Mucosa of gallbladder (tissue), 1 donor: ENCODE measurements around the gene SCARB1. TPM values are rescaled to one million over a fixed set of nuclear protein-coding genes. Genes with fewer than 3 reads are reported as not detected.
"Not testable (repeated sequence)": the region's sequence is repeated elsewhere in the genome, so short reads cannot be mapped to it uniquely, and the experiment has no call there.

ENCODE experiments used
- DNase-seq: peaks from one replicate; pipeline ENCODE4 v3.0.0-alpha.2; 2020; ENCODE audit warnings: low spot score
- total RNA-seq: library from RNA; stranded (reverse); gene quantifications from one replicate; pipeline ENCODE4 v1.2.1, GENCODE V29; 2021
- donor health status: DM: no; HTN: no; CAD: no.

The SCARB1 gene
- total RNA-seq, 1 donor from 2014 or later, result 102 TPM

DNA sequence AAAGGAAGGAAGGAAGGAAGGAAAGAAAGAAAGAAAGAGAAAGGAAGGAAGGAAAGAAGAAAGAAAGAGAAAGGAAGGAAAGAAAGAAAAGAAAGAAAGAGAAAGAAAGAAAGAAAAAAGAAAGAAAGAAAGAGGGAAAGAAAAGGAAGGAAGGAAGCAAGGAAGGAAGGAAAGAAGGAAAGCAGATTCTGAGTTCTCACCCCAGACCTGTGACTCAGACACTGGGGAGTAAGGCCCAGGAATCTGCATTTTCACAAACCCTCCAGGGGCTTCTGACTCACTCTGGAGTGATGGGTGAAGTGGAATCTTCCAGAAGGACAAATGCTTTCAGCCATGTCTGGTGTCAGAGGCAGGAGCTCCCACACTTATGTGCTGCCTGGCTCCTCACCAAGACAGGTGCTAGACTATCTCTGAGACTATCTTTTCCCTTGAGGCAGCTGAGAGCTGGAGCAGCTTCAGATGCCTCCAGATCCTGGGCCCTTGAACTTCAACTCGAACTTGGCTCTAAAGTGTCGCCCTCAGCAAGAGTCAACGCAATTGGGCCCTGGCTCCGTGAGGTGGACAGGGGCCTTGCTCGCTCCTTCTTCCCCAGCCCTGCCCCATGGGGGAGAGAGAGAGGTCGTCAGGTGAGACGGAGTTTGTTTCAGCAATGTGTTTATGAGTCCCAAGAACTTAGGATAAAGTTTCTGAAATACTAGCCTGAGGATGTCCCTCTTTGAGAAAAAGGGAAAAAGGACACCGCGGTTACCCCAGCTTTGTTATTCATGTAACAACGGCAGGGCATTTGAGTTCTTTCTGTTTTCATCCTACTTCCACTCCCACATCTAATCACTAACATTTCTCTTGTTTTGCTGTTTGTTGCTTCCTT is 19.8 kb upstream of the SCARB1 start:
- DNase-seq, result no peak

DNA sequence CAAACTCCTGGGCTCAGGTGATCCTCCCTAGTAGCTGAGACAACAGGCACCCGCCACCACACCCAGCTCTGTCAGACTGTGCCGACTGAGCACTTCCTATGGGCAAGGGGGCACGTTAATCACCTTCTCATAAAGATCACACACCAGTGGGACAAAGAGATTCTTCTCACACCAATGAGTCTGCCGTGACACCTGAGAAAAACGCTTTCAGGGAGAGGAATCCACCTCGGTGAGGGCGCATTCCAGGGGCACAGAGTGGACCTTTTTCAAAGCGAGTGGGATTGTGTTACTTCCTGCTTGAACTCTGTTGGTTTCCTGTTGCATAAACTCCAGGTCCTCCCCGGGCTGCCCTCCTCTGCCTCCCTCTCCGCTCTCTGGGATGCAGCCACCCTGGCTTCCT is 17.5 kb upstream of the SCARB1 start:
- DNase-seq, result no peak

- DNase-seq, result not testable (repeated sequence)
Measured at GRCh38 chr12:124880335-124880734, 16.7 kb upstream of the SCARB1 start.

DNA sequence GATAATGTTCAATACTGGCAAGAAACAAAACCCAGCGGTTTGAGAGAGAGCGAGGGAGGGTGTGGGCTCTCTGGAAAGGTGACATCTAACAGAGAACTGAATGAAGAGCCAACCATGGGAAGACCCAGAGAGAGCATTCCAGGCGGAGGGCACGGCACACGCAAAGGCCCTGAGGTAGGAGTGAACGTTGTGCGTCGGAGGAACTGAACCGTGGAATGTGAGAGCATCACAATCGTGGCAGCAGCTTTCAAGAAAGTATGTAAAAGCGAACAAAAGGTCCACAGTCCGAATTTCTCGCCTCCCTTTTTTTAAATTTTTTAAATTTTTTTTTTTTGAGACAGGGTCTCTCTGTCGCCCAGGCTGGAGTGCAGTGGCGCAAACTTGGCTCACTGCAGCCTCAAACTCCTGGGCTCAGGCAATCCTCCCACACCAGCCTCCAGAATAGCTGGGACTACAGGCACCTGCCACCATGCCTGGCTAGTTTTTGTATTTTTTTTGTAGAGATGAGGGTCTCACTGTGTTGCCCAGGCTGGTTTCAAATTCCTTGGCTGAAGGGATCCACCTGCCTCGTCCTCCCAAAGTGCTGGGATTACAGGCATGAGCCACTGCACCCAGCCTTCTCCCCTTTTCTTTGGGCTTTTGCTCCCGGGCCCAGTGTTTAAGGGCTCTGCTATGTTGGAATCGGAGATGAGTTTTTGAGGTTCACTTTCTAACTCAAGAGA is 15.3 kb upstream of the SCARB1 start:
- DNase-seq, result no peak

DNA sequence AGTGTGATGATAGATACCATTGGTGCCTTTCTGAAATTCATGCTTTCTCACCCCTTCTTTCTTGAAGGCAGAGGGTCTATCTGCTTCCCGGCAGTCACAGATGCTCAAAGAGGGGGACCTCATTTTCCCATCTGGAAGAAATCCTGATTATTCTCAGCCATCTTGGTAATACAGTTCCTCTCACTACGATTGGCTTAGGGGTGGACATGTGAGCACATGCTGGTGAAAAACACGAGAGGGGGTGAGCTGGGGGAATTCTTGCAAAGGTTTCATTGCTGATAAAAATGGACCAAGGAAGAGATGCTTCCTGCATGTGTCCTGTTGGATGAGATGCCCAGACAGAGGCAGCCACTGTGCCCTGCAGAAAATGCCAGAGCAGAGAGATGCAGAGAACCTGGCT is 13.8 kb upstream of the SCARB1 start:
- no peak for DNase-seq

DNA sequence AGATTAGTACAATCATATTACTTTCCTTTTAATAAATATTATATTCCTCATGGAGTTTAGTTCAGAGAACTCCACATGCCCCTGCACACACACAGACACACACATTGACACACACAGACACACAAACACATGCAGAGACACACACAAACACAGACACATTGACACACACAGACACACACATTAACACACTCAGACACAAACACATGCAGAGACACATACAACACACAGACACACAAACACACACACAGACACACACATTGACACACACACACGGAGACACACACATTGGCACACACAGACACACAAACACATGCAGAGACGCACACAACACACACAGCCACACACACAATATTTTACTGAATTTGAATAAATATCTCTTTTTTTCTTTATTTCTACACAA is 12.5 kb upstream of the SCARB1 start:
- DNase-seq, result no peak

GRCh38 chr12:124875803-124876132 is 12.1 kb upstream of the SCARB1 start:
- no peak for DNase-seq

DNA sequence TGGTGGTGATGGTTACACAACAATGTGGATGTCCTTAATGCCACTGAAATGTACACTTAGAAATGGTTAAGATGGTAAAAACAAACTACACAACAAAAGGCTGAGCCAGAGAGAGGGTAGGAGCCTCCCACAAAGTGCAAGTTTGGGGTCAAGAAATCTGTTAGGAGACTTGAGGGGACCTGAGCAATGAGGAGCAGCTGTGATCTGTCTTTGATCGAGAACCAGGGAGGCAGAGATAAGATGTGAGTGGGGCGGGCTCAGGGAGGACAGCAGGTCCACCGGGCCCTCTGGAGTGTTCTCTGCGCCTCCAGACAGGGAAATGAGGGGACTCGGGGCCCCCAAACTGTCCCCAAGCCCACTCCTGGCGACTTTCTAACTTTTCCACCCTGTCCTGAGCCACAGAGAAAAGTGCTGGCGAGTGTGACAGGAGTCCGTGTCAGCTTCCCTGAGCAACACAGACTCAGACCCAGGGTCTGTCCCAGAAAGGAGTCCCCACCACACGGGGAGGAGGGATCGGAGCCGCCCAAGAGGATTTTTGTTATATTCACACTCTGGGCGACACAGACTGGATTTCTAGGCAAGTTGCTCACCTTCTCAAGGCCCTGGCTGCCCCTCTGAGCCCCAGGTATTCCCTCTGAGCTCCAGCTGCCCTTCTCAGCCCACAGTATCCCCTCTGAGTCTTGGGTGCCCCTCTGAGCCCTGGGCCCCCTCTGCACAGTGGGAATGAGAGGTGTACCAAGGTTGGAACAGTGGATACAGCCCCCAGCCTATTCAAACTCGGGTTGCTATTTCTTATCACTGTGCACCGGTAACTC is 11.5 kb upstream of the SCARB1 start:
- DNase-seq, result no peak

DNA sequence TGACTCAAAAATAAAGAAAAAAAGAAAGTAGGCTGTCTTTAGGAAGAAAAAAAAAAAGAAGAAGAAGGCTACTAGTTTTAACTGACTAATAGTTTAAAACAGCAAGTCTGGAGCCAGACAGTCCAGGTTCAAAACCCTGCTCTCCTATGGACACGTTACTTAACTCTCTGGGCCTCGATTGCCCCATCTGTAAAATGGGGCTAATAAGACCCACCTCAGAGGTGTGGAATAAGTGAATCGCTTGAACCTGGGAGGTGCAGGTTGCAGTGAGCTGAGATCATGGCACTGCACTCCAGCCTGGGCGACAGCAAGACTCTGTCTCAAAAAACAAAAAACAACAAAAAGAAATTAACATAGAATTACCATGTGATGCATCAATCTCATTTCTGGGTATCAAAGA is 10.5 kb upstream of the SCARB1 start:
- DNase-seq, result no peak

DNA sequence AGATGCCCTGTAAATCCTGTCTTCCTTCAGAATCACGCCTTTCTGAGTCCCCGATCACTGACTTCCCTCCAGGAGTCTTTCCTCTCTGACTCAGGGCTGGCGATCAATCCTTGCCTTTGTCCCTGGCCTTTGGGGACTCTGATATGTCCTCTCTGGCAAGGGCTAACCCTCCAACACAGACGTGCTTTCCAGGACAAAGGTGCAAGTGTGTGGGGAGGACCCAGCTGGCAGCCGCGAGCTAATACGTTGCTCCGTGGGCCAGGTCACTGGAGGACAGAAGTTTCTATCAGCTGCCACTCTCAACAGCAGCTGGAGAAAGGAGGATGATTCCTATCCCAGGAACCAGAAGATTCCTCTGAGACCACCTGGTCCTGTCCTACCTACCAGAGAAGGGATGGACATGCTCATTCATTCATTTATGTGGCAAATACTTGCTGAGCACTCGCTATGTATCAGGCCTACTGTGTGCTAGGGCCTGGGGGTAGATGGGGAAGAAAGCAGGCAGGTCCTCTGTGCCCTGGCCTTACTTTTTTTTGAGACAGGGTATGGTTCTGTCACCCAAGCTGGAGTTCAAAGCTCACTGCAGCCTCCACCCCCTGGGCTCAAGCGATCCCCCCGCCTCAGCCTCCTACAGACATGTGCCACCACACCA is 8.5 kb upstream of the SCARB1 start:
- DNase-seq, result peak; percentile 51

DNA sequence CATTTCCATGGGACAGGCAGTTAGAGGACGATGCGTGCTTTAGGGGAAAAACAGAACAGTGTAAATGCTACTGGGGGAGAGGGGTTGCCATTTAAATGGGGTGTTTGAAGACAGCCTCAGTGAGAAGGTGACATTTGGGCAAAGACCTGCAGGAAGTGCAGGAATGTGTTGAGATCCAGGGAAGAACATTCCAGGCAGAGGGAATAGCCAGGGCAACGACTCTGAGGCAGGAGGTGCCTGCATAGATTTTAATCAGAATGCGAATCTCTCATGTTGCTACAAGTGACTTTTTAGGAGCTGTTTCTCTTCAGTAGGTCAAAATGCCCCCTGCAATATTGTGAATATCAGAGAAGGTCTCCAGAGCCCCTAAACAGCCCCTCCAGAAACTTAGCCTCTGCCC is 7.6 kb upstream of the SCARB1 start:
- DNase-seq, result no peak

GRCh38 chr12:124870515-124870914 is 6.9 kb upstream of the SCARB1 start:
- no peak for DNase-seq

DNA sequence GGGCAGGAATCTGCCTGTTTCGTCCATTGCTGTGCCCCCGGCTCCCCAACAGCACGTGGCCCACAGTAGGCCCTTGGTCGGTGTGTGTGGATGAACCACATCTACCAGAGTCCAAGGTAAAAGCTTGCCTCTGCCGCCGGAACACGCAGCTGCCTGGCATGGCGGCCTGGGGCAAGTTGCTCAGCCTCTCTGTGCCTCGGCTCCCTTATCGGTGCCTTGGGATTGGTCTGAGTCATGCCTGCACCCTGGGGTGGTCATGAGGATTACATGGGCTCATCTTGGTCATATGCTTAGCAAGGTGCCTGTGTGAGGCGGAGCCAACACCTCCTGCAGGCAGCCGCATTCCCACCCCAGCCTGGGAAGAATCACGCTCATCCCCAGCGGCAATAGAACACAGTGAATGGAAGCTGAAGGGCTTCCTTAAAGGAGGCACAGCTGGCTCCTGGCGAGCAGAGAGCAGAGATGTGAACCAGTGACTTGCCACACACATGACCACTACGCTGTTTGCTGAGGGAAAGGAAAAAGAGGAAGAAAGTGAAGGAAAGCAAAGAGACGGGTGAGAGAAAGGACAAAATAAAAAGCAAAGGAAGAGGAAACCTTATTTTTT is 5.5 kb upstream of the SCARB1 start:
- DNase-seq, result no peak

DNA sequence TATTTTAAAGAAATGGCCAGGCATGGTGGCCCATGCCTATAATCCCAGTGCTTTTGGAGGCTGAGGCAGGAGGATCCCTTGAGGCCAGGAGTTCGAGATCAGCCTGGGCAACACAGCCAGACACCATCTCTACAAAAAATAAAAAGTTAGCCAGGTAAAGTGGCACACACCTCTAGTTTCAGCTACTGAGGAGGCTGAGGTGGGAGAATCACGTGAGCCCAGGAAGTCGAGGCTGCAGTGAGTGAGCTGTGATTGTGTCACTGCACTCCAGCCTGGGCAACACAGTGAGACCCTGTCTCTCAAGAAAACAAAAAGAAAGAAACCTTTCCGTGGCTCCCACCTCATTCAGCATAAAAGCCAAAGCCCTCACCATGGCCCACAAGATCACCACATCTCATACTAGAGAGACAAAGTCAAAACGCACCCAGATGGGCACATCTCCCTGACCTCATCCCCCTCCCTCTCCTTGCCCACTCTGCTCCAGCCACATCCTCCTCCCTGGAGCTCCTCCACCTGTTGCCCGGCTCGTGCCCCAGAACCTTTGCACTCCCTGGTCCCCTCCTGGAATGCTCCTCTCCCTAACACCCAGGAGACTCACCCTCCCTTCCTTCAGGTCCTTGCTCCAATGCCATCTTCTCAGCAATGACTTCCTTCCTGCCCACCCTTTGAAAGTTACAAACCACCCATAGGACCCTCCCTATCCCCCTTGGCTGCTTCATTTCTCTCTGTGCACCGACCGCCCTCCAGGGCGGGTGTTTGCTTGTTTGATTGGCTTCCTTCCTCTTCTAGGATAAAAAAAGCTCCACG is 4.8 kb upstream of the SCARB1 start:
- no peak for DNase-seq

DNA sequence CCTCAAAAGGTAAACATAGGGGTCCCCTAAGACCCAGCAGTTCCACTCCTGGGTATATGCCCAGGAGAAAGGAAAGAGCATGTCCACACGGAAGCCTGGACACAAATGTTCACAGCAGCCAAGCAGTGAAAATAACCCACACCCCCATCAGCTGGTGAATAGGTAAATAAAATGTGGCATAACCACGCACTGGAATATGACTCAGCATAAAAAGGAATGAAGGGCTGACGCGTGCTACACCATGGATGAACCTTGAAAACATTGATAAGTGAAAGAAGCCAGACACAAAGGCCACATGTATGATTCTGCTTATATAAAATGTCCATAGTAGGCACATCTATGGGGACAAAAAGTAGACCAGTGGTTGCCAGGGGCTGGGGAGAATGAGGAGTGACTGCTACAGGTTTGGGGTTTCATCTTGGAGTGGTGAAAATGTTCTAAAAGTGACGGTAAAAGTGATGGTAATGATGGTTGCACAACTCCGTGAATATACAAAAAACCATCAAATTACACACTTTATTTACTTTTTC is 3.8 kb upstream of the SCARB1 start:
- peak; percentile 56 for DNase-seq

DNA sequence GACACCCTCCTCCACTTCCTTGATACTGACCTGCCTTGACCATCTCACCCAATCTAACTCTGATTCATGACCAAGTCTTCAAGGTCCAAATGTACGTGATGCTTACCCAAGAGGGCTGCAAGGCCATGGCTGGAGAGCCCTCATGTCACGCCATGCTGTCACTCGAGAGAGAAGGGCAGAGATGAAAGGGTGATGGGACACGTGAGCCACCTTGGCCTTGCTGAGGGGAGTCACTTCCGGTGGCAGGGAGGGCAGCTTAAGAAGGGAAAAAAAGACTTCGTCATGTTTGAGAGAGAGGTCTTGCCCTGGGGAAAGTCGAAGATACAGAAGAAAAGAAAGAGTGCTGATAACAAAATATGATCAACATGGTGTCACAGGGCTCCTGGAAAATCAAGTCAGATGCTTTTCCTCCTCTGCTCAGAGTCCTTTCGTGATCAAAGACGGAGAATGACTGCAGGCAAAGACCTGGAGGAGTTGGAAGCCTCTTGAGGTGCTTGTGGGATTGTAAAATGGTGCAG is 3.3 kb upstream of the SCARB1 start:
- DNase-seq, result no peak

GRCh38 chr12:124866195-124866882 is 2.7 kb upstream of the SCARB1 start:
- DNase-seq, result no peak

- no peak for DNase-seq
Measured at GRCh38 chr12:124865728-124866127, 2.1 kb upstream of the SCARB1 start.

- DNase-seq, result no peak
Measured at GRCh38 chr12:124864326-124864752, 675 bp upstream of the SCARB1 start.
